ENCODE measurements around the gene VAMP5.
A peak's percentile ranks its signal among the peaks of the same experiment; 100 is the strongest.

VAMP5 gene

GRCh38 chr2:85560812-85561279 is 23.4 kb upstream of the VAMP5 start:
- Mint-ChIP-seq H3K27ac (peak overlapping the region; percentile 96), H3K4me1 (peaks cover 12% of the 10 kb centered on the region)

GRCh38 chr2:85561280-85562212 is 22.7 kb upstream of the VAMP5 start, which contains the start of gene GGCX:
TSS of gene GGCX (minus strand) at chr2:85561493. CDS start at chr2:85561428, 65 bp downstream.
- ATAC-seq (ENCODE audit: low read depth), result peak; percentile 90
- peak; percentile 81 to 83 for DNase-seq (ENCODE audit: low spot score in 2 of 2)
- H3K4me1 Mint-ChIP-seq, result peaks cover 12% of the 10 kb centered on the region
- no peaks in the 10 kb centered on the region for H3K27me3 Mint-ChIP-seq
- peaks cover 2% of the 10 kb centered on the region for H3K36me3 Mint-ChIP-seq
- peak within 1 kb of the TSS; percentile 98 for H3K4me3 Mint-ChIP-seq
- H3K9me3 Mint-ChIP-seq, result no peaks in the 10 kb centered on the region
- peak within 1 kb of the TSS; percentile 96 for H3K27ac Mint-ChIP-seq

More at GRCh38 chr2:85560812-85561279, 23.4 kb upstream of the VAMP5 start:
- no peaks in the 10 kb centered on the region for H3K9me3 Mint-ChIP-seq
- ATAC-seq (ENCODE audit: low read depth) (no peak), DNase-seq (ENCODE audit: low spot score in 2 of 2) (no peak)
- peaks cover 4% of the 10 kb centered on the region for H3K36me3 Mint-ChIP-seq
- H3K4me3 Mint-ChIP-seq, result peak overlapping the region; percentile 98
- no peaks in the 10 kb centered on the region for H3K27me3 Mint-ChIP-seq

GRCh38 chr2:85564144-85564563 is 20.1 kb upstream of the VAMP5 start:
- H3K27ac Mint-ChIP-seq, result peak overlapping the region; percentile 16
- H3K4me1 Mint-ChIP-seq, result peaks cover 10% of the 10 kb centered on the region
- no peaks in the 10 kb centered on the region for H3K9me3 Mint-ChIP-seq
- H3K4me3 Mint-ChIP-seq, result peak overlapping the region; percentile 5
- no peaks in the 10 kb centered on the region for H3K27me3 Mint-ChIP-seq
- H3K36me3 Mint-ChIP-seq, result no peaks in the 10 kb centered on the region
- ATAC-seq (ENCODE audit: low read depth) (peak; percentile 59), DNase-seq (ENCODE audit: low spot score in 2 of 2) (peak in 1 of 2 donors; percentile 27)

DNA sequence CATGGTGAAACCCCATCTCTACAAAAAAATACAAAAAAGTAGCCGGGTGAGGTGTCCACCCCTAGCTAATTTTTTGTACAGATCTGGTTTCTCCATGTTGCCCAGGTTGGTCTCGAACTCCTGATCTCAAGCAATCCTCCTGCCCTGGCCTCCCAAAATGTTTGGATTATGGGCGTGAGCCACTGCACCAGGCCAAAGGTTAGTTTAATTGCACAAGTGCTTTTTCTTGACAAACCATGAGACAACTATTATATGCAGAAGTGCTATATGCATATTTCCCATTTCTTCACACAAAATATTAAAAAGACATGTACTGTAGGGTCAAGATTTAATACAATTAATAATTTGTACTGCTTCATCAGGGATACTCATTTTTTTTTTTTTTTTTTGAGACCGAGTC is 18.0 kb upstream of the VAMP5 start:
- peaks cover 3% of the 10 kb centered on the region for H3K27me3 Mint-ChIP-seq

DNA sequence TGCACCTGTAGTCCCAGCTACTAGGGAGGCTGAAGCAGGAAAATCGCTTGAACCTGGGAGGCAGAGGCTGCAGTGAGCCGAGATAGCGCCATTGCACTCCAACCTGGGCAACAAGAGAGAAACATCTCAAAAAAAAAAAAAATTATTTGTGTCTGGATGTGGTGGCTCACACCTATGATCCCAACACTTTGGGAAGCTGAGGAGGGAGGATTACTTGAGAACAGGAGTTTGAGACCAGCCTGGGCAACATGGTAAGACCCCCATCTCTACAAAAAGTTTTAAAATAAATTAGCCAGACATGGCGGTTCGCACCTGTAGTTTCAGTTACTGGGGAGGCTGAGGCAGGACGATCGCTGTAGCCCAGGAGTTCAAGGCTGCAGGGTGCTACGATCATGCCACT is 8.5 kb upstream of the VAMP5 start:
- DNase-seq (ENCODE audit: low spot score in 2 of 2) (no peak), ATAC-seq (ENCODE audit: low read depth) (no peak)
- Mint-ChIP-seq H3K27ac (no peak overlapping the region), H3K36me3 (peaks cover 4% of the 10 kb centered on the region), H3K4me3 (no peak overlapping the region), H3K27me3 (no peaks in the 10 kb centered on the region), H3K9me3 (no peaks in the 10 kb centered on the region), H3K4me1 (peaks cover 19% of the 10 kb centered on the region)

More for the DNA sequence above, 18.0 kb upstream of the VAMP5 start:
- H3K4me3 Mint-ChIP-seq, result no peak overlapping the region
- DNase-seq (ENCODE audit: low spot score in 2 of 2), result no peak
- no peaks in the 10 kb centered on the region for H3K9me3 Mint-ChIP-seq
- H3K4me1 Mint-ChIP-seq, result peaks cover 4% of the 10 kb centered on the region
- no peak overlapping the region for H3K27ac Mint-ChIP-seq
- H3K36me3 Mint-ChIP-seq, result no peaks in the 10 kb centered on the region
- no peak for ATAC-seq (ENCODE audit: low read depth)

DNA sequence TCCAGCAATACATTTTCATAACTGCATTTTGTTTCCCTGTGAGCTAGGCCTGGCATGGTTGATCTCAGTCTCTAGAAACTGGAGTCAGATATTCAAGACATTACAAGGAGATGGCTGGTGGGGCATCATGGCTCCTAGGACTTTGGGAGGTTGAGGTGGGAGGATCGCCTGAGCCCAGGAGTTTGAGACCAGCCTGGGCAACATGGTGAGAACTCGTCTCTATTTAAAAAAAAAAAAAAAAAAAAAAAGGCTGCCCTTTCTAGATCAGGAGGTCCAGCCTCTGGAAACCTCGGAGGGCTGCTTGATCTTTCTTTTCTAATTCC is 7.2 kb upstream of the VAMP5 start:
- Mint-ChIP-seq H3K36me3 (peaks cover 11% of the 10 kb centered on the region), H3K4me1 (peaks cover 19% of the 10 kb centered on the region)

GRCh38 chr2:85577386-85578242 is 6.6 kb upstream of the VAMP5 start, which contains the start of gene VAMP8:
TSS of gene VAMP8 (plus strand) at chr2:85577586. CDS start at chr2:85577647, 61 bp downstream.
- DNase-seq (ENCODE audit: low spot score in 2 of 2), result peak; percentile 31 to 46
- H3K4me1 Mint-ChIP-seq, result peaks cover 19% of the 10 kb centered on the region
- ATAC-seq (ENCODE audit: low read depth), result peak; percentile 62

More for the DNA sequence above, 7.2 kb upstream of the VAMP5 start:
- Mint-ChIP-seq H3K4me3 (peak overlapping the region; percentile 96), H3K27ac (peak overlapping the region; percentile 93), H3K9me3 (no peaks in the 10 kb centered on the region), H3K27me3 (no peaks in the 10 kb centered on the region)
- ATAC-seq (ENCODE audit: low read depth) (no peak), DNase-seq (ENCODE audit: low spot score in 2 of 2) (no peak)

DNA sequence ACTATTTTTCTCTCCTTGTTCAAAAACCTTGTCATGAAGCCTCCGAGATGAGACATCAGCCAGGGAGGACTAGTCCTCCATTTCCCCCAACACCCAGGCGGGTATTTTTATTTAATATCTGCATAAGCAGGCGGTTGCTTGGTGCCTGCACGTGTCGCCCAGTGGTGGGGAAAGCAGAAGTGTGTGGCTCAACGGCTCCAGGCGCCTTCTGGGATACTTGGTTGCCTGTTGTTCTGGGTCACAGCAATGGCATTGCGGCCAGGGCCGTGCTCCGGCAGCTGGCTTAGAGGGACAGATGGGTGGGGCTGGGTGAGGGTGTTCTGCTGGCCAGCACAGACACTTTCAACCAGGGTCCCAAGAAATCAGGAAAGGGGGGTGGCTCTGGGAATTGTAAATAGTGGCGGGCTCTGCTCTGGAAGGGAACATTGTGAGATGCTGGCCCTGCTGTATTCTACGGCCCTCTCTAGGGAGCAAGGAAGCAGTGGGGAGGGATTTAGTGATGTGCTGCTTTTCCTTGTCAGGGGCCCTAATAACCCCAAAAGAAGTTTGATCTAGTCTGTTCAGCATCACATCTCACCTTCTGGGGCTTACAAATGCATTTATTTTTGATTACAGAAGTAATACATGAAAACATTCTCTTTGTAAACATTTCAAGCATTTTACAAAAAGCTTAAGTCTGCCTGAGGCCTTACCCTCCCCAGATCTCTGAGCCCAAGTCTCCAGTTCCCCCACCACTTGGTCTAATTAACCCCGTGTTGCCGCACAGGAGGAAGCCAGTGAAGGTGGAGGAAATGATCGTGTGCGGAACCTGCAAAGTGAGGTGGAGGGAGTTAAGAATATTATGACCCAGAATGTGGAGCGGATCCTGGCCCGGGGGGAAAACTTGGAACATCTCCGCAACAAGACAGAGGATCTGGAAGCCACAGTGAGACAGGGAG is 5.7 kb upstream of the VAMP5 start:
- Mint-ChIP-seq H3K36me3 (peaks cover 17% of the 10 kb centered on the region), H3K27me3 (no peaks in the 10 kb centered on the region), H3K9me3 (no peaks in the 10 kb centered on the region), H3K4me3 (peak overlapping the region; percentile 96), H3K27ac (peak overlapping the region; percentile 93), H3K4me1 (peaks cover 19% of the 10 kb centered on the region)
- ATAC-seq (ENCODE audit: low read depth), result peak; percentile 91
- DNase-seq (ENCODE audit: low spot score in 2 of 2), result peak; percentile 39 to 50

More at GRCh38 chr2:85577386-85578242, 6.6 kb upstream of the VAMP5 start, which contains the start of gene VAMP8:
- Mint-ChIP-seq H3K27me3 (no peaks in the 10 kb centered on the region), H3K36me3 (peaks cover 15% of the 10 kb centered on the region), H3K27ac (peak within 1 kb of the TSS; percentile 93), H3K9me3 (no peaks in the 10 kb centered on the region), H3K4me3 (peak within 1 kb of the TSS; percentile 96)

DNA sequence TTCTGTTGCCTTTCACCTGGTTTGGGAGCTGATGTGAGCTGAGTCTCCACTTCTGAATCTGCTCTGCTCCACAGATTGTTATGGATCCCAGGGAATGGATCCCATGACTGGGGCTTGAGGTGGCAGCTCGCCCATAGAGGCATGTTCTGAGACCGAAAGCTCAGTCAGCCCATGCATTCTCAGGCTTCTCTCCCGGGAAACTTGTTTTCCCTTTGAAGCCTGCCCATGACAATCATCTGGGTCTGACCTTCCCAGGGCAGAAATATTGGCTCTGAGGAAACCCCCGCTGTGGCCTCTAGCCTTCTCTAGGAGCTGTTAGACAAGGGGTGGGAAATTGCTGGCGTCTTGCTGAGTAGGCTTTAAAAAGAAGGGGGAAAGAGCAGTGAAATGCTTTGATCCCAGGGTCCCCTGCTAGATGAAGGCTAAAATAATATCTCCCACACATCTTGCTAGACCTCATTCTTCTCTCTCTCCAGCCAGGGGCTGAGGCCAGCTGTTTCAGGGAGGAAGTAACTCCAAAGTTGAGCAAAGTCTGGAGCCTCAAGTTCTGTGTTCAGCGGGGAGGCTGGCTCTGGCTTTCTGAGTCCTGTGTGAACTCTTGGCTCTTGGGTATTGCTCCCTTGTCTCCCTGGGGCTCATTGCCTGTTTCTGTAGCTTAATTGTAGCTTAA is 4.8 kb upstream of the VAMP5 start:
- H3K4me1 Mint-ChIP-seq, result peaks cover 19% of the 10 kb centered on the region
- peaks cover 18% of the 10 kb centered on the region for H3K36me3 Mint-ChIP-seq
- no peak for ATAC-seq (ENCODE audit: low read depth)
- H3K9me3 Mint-ChIP-seq, result no peaks in the 10 kb centered on the region
- H3K4me3 Mint-ChIP-seq, result peak overlapping the region; percentile 96
- H3K27ac Mint-ChIP-seq, result no peak overlapping the region
- no peak for DNase-seq (ENCODE audit: low spot score in 2 of 2)
- no peaks in the 10 kb centered on the region for H3K27me3 Mint-ChIP-seq

DNA sequence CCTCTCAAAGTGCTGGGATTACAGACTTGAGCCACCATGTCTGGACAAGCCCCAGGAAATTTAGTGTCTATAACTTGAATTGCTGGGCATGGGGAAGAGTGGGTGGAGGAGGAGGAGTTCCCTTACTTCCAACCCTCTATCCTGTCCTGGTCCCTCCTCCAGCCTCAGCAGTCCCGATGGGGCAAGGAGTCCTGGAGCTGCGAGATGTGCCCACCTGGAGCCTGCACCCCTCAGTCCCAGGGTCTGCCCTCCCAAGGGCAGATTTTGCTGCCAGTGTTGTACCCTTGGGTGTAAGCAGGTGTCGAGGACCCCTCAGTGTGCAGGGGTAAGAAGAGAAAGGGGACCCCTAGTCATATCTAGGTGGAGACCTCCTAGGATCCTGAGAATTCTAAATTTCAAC is 4.0 kb upstream of the VAMP5 start:
- H3K4me3 Mint-ChIP-seq, result no peak overlapping the region
- no peaks in the 10 kb centered on the region for H3K27me3 Mint-ChIP-seq
- H3K4me1 Mint-ChIP-seq, result peaks cover 24% of the 10 kb centered on the region
- H3K9me3 Mint-ChIP-seq, result no peaks in the 10 kb centered on the region
- DNase-seq (ENCODE audit: low spot score in 2 of 2), result no peak
- H3K36me3 Mint-ChIP-seq, result peaks cover 18% of the 10 kb centered on the region
- H3K27ac Mint-ChIP-seq, result no peak overlapping the region
- ATAC-seq (ENCODE audit: low read depth), result no peak

GRCh38 chr2:85582492-85582891 is 1.7 kb upstream of the VAMP5 start:
- H3K27me3 Mint-ChIP-seq, result no peaks in the 10 kb centered on the region
- peaks cover 27% of the 10 kb centered on the region for H3K4me1 Mint-ChIP-seq
- ATAC-seq (ENCODE audit: low read depth) (no peak), DNase-seq (ENCODE audit: low spot score in 2 of 2) (no peak)
- H3K27ac Mint-ChIP-seq, result no peak overlapping the region
- no peak overlapping the region for H3K4me3 Mint-ChIP-seq
- peaks cover 18% of the 10 kb centered on the region for H3K36me3 Mint-ChIP-seq
- H3K9me3 Mint-ChIP-seq, result no peaks in the 10 kb centered on the region

DNA sequence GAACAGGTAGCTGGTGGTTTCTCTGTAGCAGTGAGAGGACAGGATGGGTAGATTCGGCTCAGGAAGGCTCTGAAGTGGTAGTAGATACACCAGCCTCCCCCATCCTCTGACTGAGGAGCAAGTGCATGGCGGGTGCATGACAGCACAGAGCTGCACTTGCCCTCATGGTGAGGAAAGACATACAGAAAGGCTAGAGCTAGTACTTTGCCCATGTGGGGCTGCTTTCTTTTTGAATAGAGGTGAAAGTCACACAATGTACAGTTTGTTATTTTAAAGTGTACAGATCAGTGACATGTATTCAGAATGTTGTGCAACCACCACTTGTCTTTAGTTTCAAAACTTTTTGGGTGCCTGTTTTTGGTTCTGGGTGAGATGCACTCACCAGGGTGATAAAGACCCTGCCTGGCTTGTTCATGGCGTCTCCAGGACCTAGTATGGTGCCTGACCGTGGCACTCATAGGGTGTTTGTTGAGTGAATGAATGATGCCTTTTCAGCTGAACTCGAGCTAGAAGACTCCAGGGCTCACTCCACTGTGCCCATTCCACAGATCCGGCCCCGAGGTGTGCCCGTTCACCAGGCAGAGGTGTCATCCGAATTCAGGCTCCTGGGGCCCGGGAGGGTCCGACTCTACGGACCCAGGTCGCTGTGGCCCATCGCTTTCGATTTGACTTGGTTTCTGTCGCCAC is 421 bp upstream of the VAMP5 start:
- Mint-ChIP-seq H3K9me3 (no peaks in the 10 kb centered on the region), H3K27me3 (no peaks in the 10 kb centered on the region), H3K4me1 (peaks cover 28% of the 10 kb centered on the region), H3K27ac (no peak overlapping the region), H3K36me3 (peaks cover 18% of the 10 kb centered on the region), H3K4me3 (peak overlapping the region; percentile 80)
- ATAC-seq (ENCODE audit: low read depth) (no peak), DNase-seq (ENCODE audit: low spot score in 2 of 2) (peak in 1 of 2 donors; percentile 25)
